Natural killer cell treated with Interleukin-12 subunit alpha and Interleukin-12 subunit beta and Interleukin-15 and Interleukin-18, amount 100 ng/mL, for 72 hours (primary cell): ENCODE measurements around the gene COL7A1. TPM values are rescaled to one million over a fixed set of nuclear protein-coding genes. Genes with fewer than 3 reads are reported as not detected.

Source experiments
- ATAC-seq, 2 donors: fragments of 150-1000 bp; cut with Tn5 transposase in 1 of 2; sonication (Bioruptor Pico), chemical (Tn5 transposase) in 1 of 2; 2 replicates each; pipeline ENCODE4 v1.10.0; 2021
- DNase-seq: peaks from one replicate; pipeline ENCODE4 v3.0.0; 2022; ENCODE audit warnings: low spot score
- H3K27ac Mint-ChIP-seq, 2 donors: 1 replicate in 1 of 2; 2 replicates in 1 of 2; pipeline ENCODE4 v1.8.0; 2022; ENCODE audit warnings: mixed read lengths in 2 of 2, mild to moderate bottlenecking in 1 of 2, moderate library complexity in 1 of 2
- H3K27me3 Mint-ChIP-seq, 2 donors: 1 replicate in 1 of 2; 2 replicates in 1 of 2; pipeline ENCODE4 v1.8.0; 2022; ENCODE audit warnings: mixed read lengths in 2 of 2
- H3K36me3 Mint-ChIP-seq: one replicate; pipeline ENCODE4 v1.8.0; 2022; ENCODE audit warnings: mixed read lengths
- H3K4me1 Mint-ChIP-seq, 2 donors: 1 replicate in 1 of 2; 2 replicates in 1 of 2; pipeline ENCODE4 v1.8.0; 2022; ENCODE audit warnings: low read depth in 2 of 2, mixed read lengths in 2 of 2, mild to moderate bottlenecking in 1 of 2
- H3K4me3 Mint-ChIP-seq: one replicate; pipeline ENCODE4 v1.8.0; 2022; ENCODE audit warnings: mixed read lengths
- H3K9me3 Mint-ChIP-seq: 2 replicates; pipeline ENCODE4 v1.8.0; 2022; ENCODE audit warnings: mixed read lengths
- total RNA-seq, 2 donors: library from RNA; stranded (reverse); gene quantifications; one replicate each; pipeline ENCODE4 v1.2.3, GENCODE V29; 2022

Gene COL7A1
- total RNA-seq, 2 donors from 2014 or later = 1.5 to 1.8 TPM

DNA sequence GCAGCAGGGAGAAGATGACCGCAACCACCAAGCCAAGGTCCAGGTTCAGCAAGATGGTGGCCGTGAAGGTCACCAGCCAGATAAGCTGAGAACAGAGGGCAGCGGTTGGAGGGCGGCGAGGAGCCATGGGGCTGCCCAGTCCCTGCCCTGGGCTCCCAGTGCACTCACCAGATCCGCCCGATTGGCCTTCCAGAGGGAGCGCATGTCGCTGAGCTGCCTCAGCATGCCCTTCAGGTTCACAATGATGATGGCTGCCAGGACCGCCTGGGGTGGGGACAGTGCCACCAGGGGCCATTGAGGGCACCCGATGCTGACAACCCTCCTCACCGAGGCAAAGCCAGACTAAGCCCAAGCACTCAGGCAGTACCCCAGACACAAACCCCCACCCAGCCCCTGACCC, 34.8 kb upstream of the COL7A1 start:
- Mint-ChIP-seq H3K9me3 (no peaks in the 10 kb centered on the region), H3K4me3 (no peak overlapping the region), H3K27me3 (no peaks in the 10 kb centered on the region), H3K36me3 (peaks cover 10% of the 10 kb centered on the region), H3K27ac (no peak overlapping the region), H3K4me1 (peaks cover 7 to 12% of the 10 kb centered on the region in 2 donors)
- DNase-seq (peak; percentile 46), ATAC-seq (no peak)

- H3K9me3 Mint-ChIP-seq = no peaks in the 10 kb centered on the region
- DNase-seq = peak; percentile 34
- H3K4me3 Mint-ChIP-seq = no peak overlapping the region
- H3K27me3 Mint-ChIP-seq = no peaks in the 10 kb centered on the region
- peaks cover 10% of the 10 kb centered on the region for H3K36me3 Mint-ChIP-seq
- peaks cover 0 to 6% of the 10 kb centered on the region in 2 donors for H3K4me1 Mint-ChIP-seq
- no peak for ATAC-seq
- peak overlapping the region in 1 of 2 donors; percentile 31 for H3K27ac Mint-ChIP-seq
These were observed 33.3 kb upstream of the COL7A1 start for GRCh38 chr3:48628277-48629017.

GRCh38 chr3:48625600-48625999, 30.5 kb upstream of the COL7A1 start:
- H3K9me3 Mint-ChIP-seq = no peaks in the 10 kb centered on the region
- H3K27ac Mint-ChIP-seq = no peak overlapping the region
- ATAC-seq (no peak), DNase-seq (peak; percentile 20)
- H3K4me1 Mint-ChIP-seq = peaks cover 0 to 6% of the 10 kb centered on the region in 2 donors
- no peaks in the 10 kb centered on the region for H3K27me3 Mint-ChIP-seq
- no peak overlapping the region for H3K4me3 Mint-ChIP-seq
- H3K36me3 Mint-ChIP-seq = peaks cover 10% of the 10 kb centered on the region

- Mint-ChIP-seq H3K4me3 (no peak overlapping the region), H3K27ac (no peak overlapping the region), H3K36me3 (peaks cover 10% of the 10 kb centered on the region), H3K27me3 (no peaks in the 10 kb centered on the region), H3K9me3 (no peaks in the 10 kb centered on the region), H3K4me1 (peaks cover 0 to 6% of the 10 kb centered on the region in 2 donors)
- ATAC-seq (no peak), DNase-seq (peak; percentile 26)
These were observed 29.6 kb upstream of the COL7A1 start for GRCh38 chr3:48624767-48625166.

GRCh38 chr3:48623851-48624547, 28.9 kb upstream of the COL7A1 start:
- Mint-ChIP-seq H3K27me3 (no peaks in the 10 kb centered on the region), H3K27ac (no peak overlapping the region), H3K4me3 (no peak overlapping the region), H3K4me1 (peaks cover 0 to 4% of the 10 kb centered on the region in 2 donors), H3K9me3 (no peaks in the 10 kb centered on the region), H3K36me3 (peaks cover 10% of the 10 kb centered on the region)
- DNase-seq = peak; percentile 32
- ATAC-seq = no peak

DNA sequence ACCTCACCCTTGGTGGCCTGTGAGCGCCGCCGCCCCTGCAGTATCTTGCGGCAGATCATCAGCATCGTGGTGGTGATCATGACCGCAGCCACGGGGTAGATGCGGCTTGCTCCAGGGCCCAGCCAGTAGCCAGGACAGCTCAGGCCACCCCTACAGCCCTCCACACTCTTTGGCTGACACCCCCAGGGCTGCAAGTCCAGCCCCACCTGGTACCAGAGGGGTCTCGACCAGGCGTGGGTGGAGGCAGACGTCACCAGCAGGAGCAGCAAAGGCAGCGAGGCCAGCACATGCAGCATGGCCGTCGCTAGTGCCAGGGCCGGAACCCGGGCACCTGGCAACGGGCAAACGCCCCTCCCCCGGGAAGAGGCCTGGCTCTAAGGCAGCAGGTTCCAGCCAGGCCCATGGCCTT, 26.3 kb upstream of the COL7A1 start, which contains the start of gene TMEM89:
TSS of gene TMEM89 (minus strand) at position 309 of the 409 bp plus-strand sequence. CDS start at position 296, 13 bp downstream.
- Mint-ChIP-seq H3K9me3 (no peaks in the 10 kb centered on the region), H3K36me3 (peaks cover 5% of the 10 kb centered on the region), H3K27me3 (no peaks in the 10 kb centered on the region), H3K4me1 (no peaks in the 10 kb centered on the region), H3K27ac (no peak within 1 kb of the TSS), H3K4me3 (no peak within 1 kb of the TSS)
- ATAC-seq = peak; percentile 11 to 26
- DNase-seq = peak; percentile 29

DNA sequence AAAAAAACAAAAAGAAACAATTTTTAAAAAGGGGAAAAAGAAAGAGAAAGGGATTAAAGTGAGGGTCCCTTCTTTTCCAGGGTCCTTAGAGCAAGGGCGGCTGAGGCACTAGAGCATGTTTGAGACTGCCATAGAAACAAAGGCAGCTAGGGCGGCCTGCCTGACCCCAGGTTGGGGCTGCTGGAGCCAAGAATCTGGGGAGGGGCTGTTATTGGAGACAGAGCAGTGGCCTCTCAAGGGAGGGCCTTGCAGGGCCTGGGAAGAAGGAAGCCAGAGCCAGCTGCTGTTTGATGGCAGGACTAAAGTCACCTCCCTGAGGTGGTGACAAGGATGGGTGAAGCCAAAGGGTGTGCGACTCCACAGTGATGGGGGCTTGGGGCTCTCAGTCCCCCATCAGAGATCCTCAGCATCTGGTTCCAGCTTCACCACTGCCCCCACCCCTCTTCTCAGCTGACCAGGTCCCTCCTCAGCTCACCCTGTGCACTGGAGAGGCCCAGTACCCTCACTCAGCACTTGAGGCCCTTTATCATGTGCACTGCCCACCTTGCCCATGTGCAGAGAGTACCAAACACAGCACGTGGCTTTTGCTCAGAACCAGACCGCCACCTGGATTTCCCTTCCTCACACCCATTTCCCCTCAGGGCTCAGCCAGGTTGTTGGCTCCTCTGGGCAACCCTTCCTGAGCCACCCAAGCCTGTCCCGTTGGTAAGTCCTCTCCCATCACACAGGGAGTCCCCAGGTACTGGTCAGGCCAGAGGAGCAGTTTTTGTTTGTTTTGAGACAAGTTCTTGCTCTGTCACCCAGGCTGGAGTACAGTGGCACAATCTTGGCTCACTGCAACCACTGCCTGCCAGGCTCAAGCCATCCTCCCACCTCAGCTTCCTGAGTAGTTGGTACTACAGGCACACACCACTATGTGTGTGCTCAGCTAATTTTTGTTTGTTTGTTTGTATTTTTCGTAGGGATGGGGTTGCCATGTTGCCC, 24.7 kb upstream of the COL7A1 start:
- Mint-ChIP-seq H3K27me3 (no peaks in the 10 kb centered on the region), H3K4me1 (no peaks in the 10 kb centered on the region), H3K36me3 (peaks cover 5% of the 10 kb centered on the region), H3K27ac (no peak overlapping the region), H3K9me3 (no peaks in the 10 kb centered on the region), H3K4me3 (no peak overlapping the region)
- DNase-seq (peak; percentile 23), ATAC-seq (no peak)

- Mint-ChIP-seq H3K4me3 (no peak overlapping the region), H3K27me3 (peaks cover 0 to 2% of the 10 kb centered on the region in 2 donors), H3K9me3 (no peaks in the 10 kb centered on the region), H3K36me3 (peaks cover 5% of the 10 kb centered on the region), H3K4me1 (peaks cover 8 to 9% of the 10 kb centered on the region in 2 donors), H3K27ac (no peak overlapping the region)
- DNase-seq = peak; percentile 44
- ATAC-seq = no peak
These were observed 22.4 kb upstream of the COL7A1 start for GRCh38 chr3:48617559-48617958.

DNA sequence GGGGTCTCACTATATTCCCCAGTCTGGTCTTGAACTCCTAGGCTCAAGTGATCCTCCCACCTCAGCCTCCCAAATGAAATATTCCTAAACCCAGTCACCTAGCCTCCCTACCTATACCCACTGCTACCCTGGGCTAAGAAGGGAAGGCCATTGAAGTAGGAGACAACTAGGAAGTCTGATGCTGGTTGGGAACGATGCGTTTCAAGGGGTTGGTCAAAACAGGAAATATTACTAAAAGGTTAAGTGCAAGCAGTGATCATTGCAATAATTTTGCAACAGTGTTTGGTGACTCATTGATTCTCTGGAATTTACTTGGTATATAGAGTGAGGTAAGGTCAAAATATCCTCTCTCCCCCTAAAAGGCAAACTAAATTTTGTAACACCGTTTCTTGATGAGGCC, 18.9 kb upstream of the COL7A1 start:
- H3K4me3 Mint-ChIP-seq = no peak overlapping the region
- peaks cover 9 to 12% of the 10 kb centered on the region in 2 donors for H3K4me1 Mint-ChIP-seq
- peak overlapping the region; percentile 34 to 80 for H3K27ac Mint-ChIP-seq
- ATAC-seq (peak; percentile 37 to 48), DNase-seq (peak; percentile 37)
- H3K36me3 Mint-ChIP-seq = peaks cover 5% of the 10 kb centered on the region
- H3K9me3 Mint-ChIP-seq = no peaks in the 10 kb centered on the region
- peaks cover 0 to 2% of the 10 kb centered on the region in 2 donors for H3K27me3 Mint-ChIP-seq

GRCh38 chr3:48612309-48612708, 17.2 kb upstream of the COL7A1 start:
- peaks cover 0 to 2% of the 10 kb centered on the region in 2 donors for H3K27me3 Mint-ChIP-seq
- no peak overlapping the region for H3K4me3 Mint-ChIP-seq
- ATAC-seq (no peak), DNase-seq (no peak)
- peaks cover 7% of the 10 kb centered on the region for H3K36me3 Mint-ChIP-seq
- no peak overlapping the region for H3K27ac Mint-ChIP-seq
- H3K4me1 Mint-ChIP-seq = peaks cover 22% of the 10 kb centered on the region in 2 donors
- H3K9me3 Mint-ChIP-seq = no peaks in the 10 kb centered on the region

- Mint-ChIP-seq H3K27ac (peak within 1 kb of the TSS; percentile 81 to 93), H3K27me3 (peaks cover 0 to 2% of the 10 kb centered on the region in 2 donors), H3K4me3 (peak within 1 kb of the TSS; percentile 94), H3K4me1 (peaks cover 20 to 25% of the 10 kb centered on the region in 2 donors), H3K9me3 (no peaks in the 10 kb centered on the region), H3K36me3 (peaks cover 6% of the 10 kb centered on the region)
- DNase-seq = peak; percentile 94
- ATAC-seq = peak; percentile 99
These were observed 14.2 kb upstream of the COL7A1 start, which contains the start of gene UQCRC1 for GRCh38 chr3:48609088-48610005. UQCRC1 (minus strand) TSS chr3:48609646; CDS start chr3:48609620, 26 bp downstream.

GRCh38 chr3:48607519-48607918, 12.4 kb upstream of the COL7A1 start:
- peak overlapping the region in 1 of 2 donors; percentile 93 for H3K27ac Mint-ChIP-seq
- H3K4me3 Mint-ChIP-seq = peak overlapping the region; percentile 94
- no peaks in the 10 kb centered on the region for H3K9me3 Mint-ChIP-seq
- ATAC-seq (no peak), DNase-seq (no peak)
- H3K4me1 Mint-ChIP-seq = peaks cover 13 to 18% of the 10 kb centered on the region in 2 donors
- H3K27me3 Mint-ChIP-seq = no peaks in the 10 kb centered on the region
- peaks cover 13% of the 10 kb centered on the region for H3K36me3 Mint-ChIP-seq
